NCI-H2196 (cell line): ENCODE results near the gene EDC3.
"Not testable (repeated sequence)": the region's sequence is repeated elsewhere in the genome, so short reads cannot be mapped to it uniquely, and the experiment has no call there.

Experiments used
- DNase-seq: peaks from one replicate; lab custom pipeline; 2025; ENCODE audit not compliant: unreplicated experiment; lab: John Stamatoyannopoulos, UW

Gene EDC3

GRCh38 chr15:74653426-74654102, 42.3 kb downstream of the EDC3 start:
- DNase-seq = no peak

- no peak for DNase-seq
Measured at GRCh38 chr15:74651242-74651741, 44.5 kb downstream of the EDC3 start.

GRCh38 chr15:74648051-74648842, 47.6 kb downstream of the EDC3 start:
- DNase-seq = no peak

GRCh38 chr15:74646480-74646879, 49.3 kb downstream of the EDC3 start:
- DNase-seq = no peak

GRCh38 chr15:74643665-74644204, 52.1 kb downstream of the EDC3 start:
- DNase-seq = no peak

- DNase-seq = no peak
Measured at GRCh38 chr15:74642734-74643664, 52.8 kb downstream of the EDC3 start.

GRCh38 chr15:74642348-74642733, 53.5 kb downstream of the EDC3 start:
- no peak for DNase-seq

GRCh38 chr15:74641151-74641550, 54.7 kb downstream of the EDC3 start:
- DNase-seq = no peak

- DNase-seq = no peak
Measured at GRCh38 chr15:74636984-74637383, 58.8 kb downstream of the EDC3 start.

GRCh38 chr15:74635228-74635627, 60.6 kb downstream of the EDC3 start:
- peak; percentile 47 for DNase-seq

- DNase-seq = no peak
Measured at GRCh38 chr15:74633781-74634180, 62.0 kb downstream of the EDC3 start.

GRCh38 chr15:74632601-74633000, 63.2 kb downstream of the EDC3 start:
- no peak for DNase-seq

- peak; percentile 9 for DNase-seq
Measured at GRCh38 chr15:74631935-74632560, 63.8 kb downstream of the EDC3 start.

- DNase-seq = no peak
Measured at GRCh38 chr15:74631408-74631807, 64.4 kb downstream of the EDC3 start.

- no peak for DNase-seq
Measured at GRCh38 chr15:74631087-74631385, 64.8 kb downstream of the EDC3 start.

- no peak for DNase-seq
Measured at GRCh38 chr15:74630284-74631086, 65.3 kb downstream of the EDC3 start.

- DNase-seq = not testable (repeated sequence)
Measured at GRCh38 chr15:74629696-74630095, 66.1 kb downstream of the EDC3 start.

- DNase-seq = no peak
Measured at GRCh38 chr15:74628949-74629348, 66.9 kb downstream of the EDC3 start.

GRCh38 chr15:74628199-74628598, 67.6 kb downstream of the EDC3 start:
- DNase-seq = no peak

GRCh38 chr15:74627766-74628165, 68.1 kb downstream of the EDC3 start:
- no peak for DNase-seq
